ENCODE measurements around the gene NFASC.

Gene NFASC

DNA sequence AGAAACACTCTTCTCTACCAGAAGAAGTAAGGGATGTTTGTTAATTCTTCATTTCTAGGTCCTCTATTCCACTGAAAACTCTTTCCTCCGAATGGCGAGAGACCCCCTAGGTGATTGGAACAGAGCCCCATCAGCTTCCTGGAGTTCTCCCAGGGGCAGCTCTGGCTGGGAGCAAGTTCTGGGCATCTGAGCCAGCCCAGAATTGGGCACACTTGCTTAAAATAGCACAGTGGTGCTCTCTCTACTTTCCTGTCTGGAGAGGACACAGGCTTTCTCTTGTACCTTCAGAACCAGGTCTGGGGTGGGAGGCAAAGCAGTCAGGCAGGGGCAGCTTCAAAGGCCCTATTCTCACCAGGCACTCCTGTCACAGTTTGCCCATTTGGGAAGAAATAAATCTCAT, 89.2 kb downstream of the NFASC start:
- DNase-seq (ENCODE audit: low read depth): no peak

DNA sequence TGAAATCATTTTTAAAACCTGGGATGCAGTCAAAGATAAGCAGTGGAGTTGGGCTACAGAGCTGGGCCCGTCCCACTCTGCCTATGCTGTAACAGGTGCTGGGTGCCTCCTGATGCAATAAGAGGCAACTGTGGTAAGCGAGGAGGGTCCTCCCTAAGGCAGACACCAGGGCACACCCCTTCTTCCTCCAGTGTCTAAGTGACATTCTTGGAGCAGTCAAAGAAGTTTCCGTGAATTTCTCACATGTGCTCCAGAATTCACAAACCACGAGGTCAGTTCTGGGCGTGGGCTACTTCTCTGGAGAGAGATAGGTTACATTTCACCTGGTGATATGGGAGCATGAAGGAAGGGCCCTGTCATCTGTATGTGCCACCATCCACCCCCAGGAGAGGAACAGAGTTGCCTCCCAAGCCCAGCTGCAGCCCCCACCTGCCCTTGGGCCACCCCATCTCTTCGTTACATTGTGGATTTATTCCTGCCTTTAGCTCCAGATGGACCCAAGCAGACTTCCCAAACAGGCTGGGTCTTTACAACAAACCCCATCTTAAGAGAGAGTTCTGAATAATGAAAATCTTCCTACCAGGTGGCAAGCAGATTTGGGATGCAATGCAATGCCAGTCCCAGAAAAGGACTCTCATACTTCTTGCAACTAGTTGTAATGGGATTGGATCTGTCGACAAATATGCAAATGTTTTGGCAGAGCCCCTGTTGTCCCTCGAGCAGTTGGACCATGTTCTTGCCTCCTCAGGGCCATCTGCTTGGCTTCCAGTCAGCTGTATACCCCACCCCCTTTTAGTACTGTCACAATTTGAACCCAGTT, 89.9 kb downstream of the NFASC start:
- DNase-seq (ENCODE audit: low read depth): no peak

DNA sequence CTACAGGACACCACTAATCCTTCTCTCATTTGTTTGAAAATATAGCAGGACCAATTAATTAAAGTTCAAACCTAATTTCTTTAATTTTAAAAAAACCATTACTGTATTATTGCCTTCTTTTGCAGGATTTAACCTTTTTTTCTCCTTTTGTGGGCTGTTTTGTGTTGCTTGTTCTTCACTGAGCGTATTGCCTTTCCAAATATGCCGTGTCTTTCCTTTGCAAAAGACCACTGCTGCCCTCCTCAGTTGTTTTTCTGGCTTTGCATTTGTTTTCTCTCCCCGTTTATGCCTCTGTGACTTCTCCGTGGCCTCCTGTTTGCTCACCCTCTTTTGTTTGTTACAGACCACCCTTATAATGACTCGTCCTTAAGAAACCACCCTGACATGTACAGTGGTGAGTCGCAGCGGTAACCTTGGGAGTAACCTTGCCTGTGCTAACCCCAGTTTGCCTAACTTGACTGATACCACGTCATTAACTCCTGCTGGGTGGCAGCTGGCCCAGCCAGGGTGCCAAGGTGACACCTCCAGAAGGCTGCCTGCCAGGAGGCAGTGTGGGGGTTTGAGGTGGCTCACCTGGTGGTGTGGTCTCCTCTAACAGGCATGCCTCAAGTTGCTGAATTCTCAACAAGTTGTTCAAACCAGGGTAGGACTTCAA, 91.2 kb downstream of the NFASC start:
- DNase-seq (ENCODE audit: low read depth): no peak

DNA sequence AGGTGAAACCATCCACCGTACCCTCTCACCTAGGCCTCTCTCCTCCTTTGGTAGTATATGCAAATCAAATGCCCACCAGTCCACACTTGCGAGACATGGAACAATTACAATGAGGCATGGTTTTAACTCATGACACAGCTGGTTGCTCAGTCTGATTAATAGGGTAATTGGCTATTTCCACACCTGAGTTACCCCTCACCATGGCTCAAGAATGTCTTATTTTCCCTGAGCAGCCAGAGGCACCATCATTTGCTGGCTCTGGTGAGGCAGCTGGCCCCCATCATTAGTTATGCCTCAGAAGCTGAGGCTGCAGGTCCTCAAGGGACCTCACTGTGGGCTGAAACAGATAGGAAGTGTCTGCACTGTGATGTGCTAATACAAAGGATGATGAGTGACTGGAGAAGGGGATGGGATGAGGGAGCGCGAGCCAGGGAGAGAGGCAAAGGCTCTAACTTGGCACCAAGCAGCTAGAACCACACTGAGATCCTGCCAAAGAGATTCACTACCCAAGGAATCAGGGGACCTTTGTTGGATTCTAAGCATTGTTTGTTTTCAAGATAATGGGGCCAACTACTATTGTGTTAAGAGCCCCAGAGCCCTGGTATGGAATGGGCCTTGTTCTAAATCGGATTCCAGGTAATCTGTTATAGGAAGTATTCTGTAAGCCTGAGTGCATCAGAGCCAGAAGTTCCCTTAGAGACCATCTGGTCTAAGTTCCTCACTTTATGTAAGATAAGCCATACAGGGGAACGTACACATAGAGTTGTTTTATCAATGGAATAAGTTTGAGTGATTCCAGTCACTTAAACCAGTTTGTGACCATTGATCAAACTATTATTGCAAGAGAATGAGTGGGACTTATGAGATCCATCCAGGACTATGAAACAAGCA, 92.3 kb downstream of the NFASC start:
- no peak for DNase-seq (ENCODE audit: low read depth)

DNA sequence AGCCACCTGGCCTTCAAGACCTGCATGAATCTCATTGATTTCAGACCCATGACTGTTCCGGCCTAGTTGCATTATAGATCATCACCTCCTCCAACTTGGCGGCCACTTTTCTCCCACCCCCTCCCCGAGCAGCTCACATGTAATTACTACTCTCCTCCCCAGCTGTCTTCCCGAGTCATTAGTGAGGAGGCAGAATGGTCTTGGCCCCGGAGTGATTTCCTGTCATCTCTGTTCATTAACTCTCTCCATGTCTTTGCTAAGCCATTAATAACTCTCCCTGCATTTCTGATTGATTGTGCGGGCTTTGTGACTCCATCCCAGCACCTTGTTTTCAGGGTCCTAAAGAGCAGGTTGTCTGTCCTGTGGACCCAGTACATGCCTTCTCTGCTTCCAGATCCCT, 96.8 kb downstream of the NFASC start:
- no peak for DNase-seq (ENCODE audit: low read depth)

DNA sequence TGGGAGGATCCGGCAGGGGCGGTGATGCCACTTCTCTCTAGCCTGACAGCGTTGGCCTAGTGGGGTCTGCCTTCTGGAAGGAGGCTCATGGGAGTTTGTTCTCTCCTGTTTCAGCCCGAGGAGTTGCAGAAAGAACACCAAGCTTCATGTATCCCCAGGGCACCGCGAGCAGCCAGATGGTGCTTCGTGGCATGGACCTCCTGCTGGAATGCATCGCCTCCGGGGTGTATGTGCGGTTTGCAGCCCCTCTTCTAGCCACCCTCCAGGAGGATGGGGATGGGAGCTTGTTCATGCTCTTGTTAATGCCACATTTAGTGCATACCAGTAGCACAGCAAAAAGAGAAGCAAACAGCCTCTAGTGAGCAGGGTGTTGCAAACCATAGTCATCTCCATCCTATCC, 97.5 kb downstream of the NFASC start:
- DNase-seq (ENCODE audit: low read depth): no peak

DNA sequence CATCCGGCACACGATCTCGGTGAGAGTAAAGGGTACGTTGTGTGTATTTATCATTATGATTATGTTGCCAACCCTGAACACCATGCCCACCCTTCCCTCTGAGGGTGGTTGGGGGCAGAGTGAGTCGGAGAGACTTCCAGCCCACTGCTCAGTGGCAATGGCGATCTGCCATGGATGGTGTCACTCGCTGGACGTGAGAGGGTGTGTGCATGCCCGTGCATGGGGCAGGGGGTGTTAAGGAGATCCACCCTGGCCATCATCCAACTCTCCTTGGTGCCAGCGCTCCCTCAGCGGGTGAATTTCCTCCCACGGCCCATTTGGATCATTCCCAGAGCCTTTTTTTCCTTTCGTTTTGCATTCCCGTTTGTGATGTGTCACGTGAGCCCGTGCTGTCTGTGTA, 98.3 kb downstream of the NFASC start:
- DNase-seq (ENCODE audit: low read depth): no peak

DNA sequence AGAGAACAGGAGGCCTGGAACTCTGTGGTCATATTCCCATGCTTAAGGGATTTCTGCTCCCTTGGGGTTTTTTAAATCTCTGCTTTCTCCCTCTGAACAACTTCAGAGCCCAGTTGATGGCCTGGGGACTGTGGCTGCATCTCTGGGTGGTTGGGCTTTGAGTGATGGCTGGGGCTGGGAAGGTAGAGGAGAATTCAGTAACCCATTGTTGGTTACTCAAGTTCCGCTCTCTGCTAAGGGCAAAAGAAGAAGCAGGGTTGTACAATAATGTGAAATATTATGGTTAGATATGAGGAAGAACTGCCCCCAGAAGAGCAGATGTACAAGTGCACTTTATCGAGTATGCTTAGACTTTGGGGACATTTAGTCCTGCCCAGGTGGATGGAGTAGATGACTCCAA, 100.3 kb downstream of the NFASC start:
- no peak for DNase-seq (ENCODE audit: low read depth)

DNA sequence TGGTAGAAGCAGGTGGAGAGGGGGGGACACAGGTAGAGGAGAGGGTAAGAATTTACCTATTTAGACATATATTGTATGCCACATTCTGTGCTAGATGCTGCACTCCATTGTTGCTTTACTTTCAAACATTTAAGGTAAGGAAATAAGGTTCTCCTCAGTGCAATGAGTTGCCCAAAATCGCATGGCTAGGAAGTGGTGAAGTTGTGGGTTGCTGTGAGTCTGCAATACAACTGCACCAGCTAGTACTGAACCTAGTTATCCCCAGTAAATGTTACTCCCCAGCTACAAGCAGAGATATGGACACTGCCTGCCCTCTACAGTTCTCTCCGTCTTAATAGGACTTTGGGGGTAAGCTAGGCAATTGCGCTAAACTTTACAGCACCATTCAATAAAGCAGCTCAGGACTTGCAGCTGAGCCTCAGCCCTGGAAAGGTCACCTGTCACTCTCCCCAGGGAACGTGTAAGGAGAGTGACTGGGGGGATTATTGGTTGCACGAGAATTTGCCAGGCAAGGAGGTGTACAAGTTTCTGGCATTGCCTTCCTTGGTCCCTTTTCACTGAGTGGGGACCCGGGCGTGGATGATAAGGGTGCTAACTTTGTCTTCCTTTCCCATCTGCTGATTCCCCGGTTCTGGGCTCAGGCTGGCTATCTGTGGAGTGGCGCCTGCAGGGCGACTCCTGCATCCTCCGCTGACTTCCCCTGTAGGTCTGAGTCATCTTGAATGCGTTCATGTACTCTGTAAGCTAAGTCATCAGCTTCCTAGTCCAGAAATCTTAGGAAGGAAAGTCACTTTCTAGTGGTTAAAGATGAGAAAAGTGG, 101.1 kb downstream of the NFASC start:
- no peak for DNase-seq (ENCODE audit: low read depth)

DNA sequence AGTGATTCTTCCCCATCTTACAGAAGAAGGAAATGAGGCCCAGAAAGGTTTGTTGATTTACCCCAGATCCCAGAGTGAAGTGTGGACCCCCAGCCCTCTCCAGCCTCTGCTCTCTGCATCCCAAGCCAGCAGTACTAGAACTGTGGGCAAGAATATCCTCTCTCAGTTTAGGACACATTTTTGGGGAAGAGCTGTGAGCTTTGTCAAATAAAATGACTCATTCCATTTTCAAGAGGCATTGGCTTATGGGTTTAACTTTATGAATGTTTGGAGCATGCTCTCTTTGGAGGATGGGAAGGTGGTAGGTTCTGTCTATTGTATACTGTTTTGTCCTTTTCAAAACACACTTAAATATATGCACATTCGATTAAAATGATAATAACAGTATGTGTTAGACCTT, 101.8 kb downstream of the NFASC start:
- DNase-seq (ENCODE audit: low read depth): no peak

DNA sequence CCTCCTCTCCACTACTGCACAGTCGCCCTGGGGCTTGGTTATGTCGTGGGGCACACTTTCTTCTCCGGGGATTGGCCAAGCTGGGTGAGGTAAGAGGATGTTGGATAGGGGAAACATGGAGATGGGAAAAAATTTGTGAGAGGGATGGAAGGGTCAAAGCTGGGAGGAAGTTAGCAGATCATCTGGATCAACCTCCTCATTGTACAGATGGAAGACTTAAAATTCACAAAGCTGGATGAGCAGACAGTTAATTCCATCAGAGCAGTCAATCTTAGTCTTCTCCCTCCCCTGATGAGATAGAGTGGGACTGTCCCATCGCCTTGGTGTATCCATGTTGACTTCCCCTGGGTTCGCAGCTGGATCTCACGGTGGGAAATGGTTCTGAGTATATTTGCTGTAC, 102.8 kb downstream of the NFASC start:
- no peak for DNase-seq (ENCODE audit: low read depth)

DNA sequence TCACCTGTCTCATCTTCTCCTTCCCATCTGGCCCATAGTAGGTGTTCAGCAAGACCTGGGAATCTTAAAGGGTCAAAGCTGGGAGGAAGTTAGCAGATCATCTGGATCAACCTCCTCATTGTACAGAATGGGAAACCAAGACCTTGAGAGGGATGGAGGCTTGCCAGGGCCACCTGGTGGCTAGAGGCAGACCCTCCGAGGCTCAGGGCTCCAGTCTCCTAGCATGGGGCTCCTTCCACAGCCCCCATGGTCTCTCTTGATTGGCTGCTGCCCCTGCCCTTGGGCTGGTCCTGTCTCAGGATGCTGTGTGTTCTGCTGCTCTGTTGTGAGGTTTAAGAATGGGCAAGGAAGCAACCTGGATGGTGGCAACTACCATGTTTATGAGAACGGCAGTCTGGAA, 103.7 kb downstream of the NFASC start:
- DNase-seq (ENCODE audit: low read depth): no peak

DNA sequence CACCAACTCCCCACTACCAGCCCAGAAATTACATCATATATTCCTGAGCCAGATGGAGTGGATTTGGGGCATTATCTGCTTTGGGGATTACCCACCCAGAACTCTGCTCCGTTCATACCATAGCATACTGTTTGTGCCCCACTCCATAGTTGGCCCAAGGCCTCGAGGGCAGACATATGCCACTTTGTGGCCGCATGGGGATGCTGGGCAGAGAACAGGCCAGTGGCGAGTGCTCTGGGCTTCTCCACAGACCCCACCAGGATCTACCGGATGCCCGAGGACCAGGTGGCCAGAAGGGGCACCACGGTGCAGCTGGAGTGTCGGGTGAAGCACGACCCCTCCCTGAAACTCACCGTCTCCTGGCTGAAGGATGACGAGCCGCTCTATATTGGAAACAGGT, 104.4 kb downstream of the NFASC start:
- DNase-seq (ENCODE audit: low read depth): no peak

DNA sequence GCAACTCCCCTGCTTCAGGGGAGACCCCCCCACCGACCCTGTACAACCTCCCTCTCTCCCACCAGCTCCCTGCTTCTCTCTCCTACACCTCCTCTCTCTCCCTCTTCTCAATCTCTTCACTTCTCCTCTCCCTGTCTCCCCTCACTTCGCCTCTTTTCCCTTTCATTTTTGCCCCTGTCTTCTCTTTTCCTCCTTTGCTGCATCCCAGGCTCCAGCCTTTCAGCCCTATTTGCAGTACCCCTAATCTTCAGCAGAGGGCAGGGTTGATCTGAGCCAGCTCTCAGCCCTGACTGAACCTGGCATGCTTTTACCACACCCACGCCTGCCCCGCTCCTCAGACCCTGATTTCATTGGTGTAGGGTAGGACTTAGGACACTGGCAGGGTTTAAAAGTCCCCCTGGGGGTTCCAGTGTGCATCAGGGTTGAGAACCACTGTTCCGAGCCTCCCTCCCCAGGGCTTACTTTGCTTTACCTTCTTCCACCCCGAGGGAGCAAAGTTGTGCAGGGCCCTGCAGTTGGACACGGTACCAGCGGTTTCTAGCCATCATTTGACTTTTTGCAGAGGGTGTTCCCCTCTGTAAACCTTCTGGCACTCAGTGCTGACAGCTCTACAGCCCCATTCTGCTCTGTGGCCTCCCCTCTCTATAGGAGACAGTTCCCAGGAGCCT, 105.0 kb downstream of the NFASC start:
- DNase-seq (ENCODE audit: low read depth): peak; percentile 24

DNA sequence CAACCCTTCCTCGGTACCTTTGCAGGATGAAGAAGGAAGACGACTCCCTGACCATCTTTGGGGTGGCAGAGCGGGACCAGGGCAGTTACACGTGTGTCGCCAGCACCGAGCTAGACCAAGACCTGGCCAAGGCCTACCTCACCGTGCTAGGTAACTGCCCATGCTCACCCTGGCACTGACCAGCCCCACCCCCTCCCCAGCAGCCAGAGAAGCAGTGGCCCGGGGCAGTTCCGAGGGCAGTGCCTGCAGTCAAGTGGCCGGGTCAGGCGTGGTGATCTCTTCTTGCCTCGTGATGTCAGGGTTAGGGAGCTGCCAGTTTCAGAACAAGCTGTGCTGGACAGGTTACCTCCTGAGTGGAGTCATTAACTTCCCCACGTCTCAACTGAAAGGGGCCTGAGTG, 106.0 kb downstream of the NFASC start:
- DNase-seq (ENCODE audit: low read depth): no peak

DNA sequence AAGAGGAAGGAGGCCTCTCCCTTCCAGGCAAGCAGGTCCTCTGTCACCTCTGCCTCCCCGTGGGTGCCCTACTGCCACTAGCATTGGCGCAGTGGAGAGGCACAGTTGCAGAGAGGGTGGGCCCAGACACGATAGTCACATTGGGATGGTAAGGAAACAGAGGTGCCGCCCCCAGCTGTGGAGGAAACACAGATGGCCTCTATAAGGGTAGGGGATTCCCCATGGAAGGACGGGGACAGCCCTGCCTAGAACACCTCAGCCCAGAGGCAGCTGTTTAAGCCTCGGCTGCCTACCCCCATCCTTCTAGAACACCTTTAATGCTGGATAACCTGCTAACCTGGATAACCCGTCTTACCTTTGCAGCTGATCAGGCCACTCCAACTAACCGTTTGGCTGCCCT, 106.7 kb downstream of the NFASC start:
- no peak for DNase-seq (ENCODE audit: low read depth)

DNA sequence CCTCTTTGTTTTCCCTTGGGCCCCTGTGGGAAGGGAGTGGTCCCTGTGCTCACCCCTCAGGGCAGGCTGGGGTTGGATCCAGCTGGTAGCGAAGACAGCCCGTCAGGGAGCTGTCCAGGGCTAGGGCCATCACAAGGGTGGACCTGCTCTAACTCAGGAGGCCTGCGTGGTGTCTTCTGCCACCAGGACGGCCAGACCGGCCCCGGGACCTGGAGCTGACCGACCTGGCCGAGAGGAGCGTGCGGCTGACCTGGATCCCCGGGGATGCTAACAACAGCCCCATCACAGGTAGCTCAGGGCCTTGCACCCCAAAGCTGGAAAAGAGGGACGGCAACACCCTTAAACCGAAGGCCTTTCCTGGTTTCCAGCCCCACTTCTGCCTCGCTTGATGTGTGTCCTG, 108.1 kb downstream of the NFASC start:
- DNase-seq (ENCODE audit: low read depth): no peak

DNA sequence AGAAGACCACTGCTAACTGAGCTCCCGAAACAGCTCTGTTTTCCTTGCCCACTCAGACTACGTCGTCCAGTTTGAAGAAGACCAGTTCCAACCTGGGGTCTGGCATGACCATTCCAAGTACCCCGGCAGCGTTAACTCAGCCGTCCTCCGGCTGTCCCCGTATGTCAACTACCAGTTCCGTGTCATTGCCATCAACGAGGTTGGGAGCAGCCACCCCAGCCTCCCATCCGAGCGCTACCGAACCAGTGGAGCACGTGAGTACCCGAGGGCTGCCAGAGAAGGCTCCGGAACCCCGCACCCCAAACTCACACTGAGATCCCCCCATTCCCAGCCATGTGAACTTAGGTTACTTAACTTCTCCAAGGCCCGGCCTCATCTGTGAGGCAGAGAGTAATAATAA, 108.6 kb downstream of the NFASC start:
- no peak for DNase-seq (ENCODE audit: low read depth)

DNA sequence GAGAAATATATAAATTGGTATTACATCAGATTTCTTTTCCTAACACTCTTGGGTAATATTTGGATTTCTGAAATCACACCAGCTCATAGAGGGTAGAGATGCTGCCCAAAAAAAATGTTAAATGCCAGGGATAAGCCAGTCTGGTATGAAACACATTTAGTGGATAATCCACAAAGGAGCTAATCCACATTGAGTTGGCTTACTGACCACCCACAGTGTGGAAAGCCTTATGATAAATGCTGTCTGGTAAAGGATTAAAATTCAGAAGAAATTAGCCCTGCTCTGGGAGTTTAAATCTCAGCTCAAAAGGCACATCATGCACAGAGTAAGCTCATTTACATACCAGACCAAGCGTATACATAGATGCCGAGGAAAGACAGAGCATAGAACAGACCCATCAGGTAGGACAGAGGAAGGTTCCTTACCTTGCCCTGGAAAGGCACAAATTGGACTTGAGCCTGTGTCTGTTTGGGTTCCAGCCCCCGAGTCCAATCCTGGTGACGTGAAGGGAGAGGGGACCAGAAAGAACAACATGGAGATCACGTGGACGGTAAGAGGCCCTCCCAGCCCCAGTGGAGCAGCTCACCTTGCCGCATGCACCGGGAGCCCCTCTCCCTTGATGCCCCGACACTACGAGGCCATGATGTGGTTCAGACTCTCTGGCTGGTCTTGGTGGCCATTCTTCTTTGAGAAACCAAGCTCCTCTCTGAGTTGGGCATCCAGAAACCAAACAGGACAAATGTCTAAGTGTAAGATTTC, 109.4 kb downstream of the NFASC start:
- DNase-seq (ENCODE audit: low read depth): no peak

DNA sequence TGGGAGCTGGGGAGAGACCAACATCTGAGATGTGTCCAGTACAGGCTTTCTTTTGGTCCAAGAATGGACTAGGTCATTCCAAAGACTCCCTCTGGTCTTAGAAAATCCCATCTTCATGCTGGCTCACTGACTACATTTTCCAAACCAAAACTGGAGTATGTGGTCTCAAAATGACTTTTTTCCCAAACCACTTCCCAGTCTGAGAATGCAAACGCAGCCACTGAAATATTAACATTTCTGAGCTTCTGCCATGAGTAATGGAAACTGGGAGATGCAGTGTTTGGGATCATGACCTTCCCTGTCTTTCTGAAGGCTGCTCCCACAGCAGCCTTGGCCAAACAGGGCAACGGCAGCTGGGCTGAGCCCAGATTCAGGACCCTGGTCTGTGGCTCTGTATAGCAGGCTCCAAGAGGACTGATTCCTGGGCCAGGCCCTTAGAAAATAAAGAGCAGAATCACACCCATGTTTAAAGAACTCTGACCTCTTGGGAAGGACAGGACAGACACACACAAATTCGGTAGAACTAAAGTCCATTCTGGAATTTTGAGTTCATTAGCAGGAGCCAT, 110.3 kb downstream of the NFASC start:
- DNase-seq (ENCODE audit: low read depth): no peak

Measured in stimulated activated CD8-positive, alpha-beta memory T cell treated with anti-CD3 and anti-CD28 coated beads, Interleukin-12 subunit alpha, Interleukin-12 subunit beta, amount 100 ng/mL, for 1 hour (primary cell).